HEK293T (cell line): ENCODE data around the gene CLEC4E.

Experiments used
- ARNT ChIP-seq: fragments of 450-650 bp; IDR thresholded peaks from 2 replicates; pipeline ENCODE4 v1.6.1; 2017; ENCODE audit warnings: mild to moderate bottlenecking
- BHLHE40 ChIP-seq: fragments of 450-650 bp; IDR thresholded peaks from 2 replicates; pipeline ENCODE4 v1.6.1; 2016; ENCODE audit warnings: mild to moderate bottlenecking, moderate library complexity, borderline replicate concordance
- CTBP1 ChIP-seq: fragments of 450-650 bp; IDR thresholded peaks from 2 replicates; pipeline ENCODE4 v1.6.1; 2016; ENCODE audit warnings: borderline replicate concordance
- ELF4 ChIP-seq: fragments of 450-650 bp; IDR thresholded peaks from 2 replicates; pipeline ENCODE4 v1.6.1; 2017; ENCODE audit warnings: antibody characterized with exemption
- FOXM1 ChIP-seq: fragments of 450-650 bp; IDR thresholded peaks from 2 replicates; pipeline ENCODE4 v1.6.1; 2017; ENCODE audit warnings: mild to moderate bottlenecking, borderline replicate concordance
- SP1 ChIP-seq: fragments of 450-650 bp; IDR thresholded peaks from 2 replicates; pipeline ENCODE4 v1.6.1; 2017
- SUZ12 ChIP-seq: fragments of 450-650 bp; IDR thresholded peaks from 2 replicates; pipeline ENCODE4 v1.6.1; 2016; ENCODE audit warnings: mild to moderate bottlenecking
- ZNF384 ChIP-seq: fragments of 450-650 bp; IDR thresholded peaks from 2 replicates; pipeline ENCODE4 v1.6.1; 2016

DNA sequence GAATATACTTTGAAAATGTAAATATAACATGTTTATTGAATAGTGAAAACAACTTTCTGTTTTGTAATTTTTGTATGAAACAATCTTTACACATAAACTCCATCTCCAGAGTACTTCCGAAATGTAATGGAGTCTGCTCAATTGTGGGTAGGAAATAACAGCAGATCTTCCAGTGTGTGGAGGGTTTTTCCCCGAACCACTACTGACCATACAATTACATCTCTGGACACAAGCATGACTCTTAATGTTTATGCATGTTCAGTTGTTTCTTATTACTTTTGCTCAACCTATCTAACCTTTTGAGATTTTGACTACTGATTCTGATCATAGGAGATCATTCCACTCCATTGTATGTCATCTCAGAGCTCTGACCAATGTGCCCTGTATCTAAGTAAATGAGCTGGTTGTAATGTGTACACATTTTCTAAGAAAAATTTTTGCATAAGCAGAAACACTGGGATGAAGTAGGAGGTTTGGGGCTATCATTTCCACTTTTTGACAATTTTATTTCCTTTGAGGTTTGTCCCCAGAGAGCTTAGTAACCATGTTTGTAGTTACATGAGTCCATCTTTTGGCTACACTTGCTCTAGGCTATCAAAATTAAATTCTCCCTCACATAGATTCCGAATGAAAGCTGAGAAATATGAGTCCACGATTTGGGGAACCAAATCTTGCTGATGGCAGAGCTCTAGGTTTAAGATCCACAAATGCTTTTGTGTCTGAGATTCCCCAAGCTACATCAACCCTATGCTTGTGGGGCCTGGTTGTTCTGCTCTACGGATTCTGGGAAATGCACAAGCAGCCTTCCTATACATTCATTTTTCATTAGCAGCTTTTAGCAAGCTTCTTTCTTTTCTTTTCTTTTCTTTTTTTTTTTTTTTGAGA is 48.8 kb downstream of the CLEC4E start:
- no peak for TF ChIP-seq CTBP1
- no peak for TF ChIP-seq ZNF384
- no peak for TF ChIP-seq ARNT
- TF ChIP-seq FOXM1: no peak
- no peak for TF ChIP-seq ELF4
- no peak for TF ChIP-seq SP1
- TF ChIP-seq SUZ12: no peak
- TF ChIP-seq BHLHE40: no peak
